HG02642 (cell line): ENCODE measurements around the gene PSAT1.

ENCODE experiments used
- ATAC-seq: cut with Tn5 transposase; IDR thresholded peaks from one replicate; pipeline ENCODE4 v1.9.1; 2021; ENCODE audit warnings: mild to moderate bottlenecking; ENCODE audit not compliant: unreplicated experiment, poor library complexity

Gene PSAT1

GRCh38 chr9:78314953-78315870, 18.3 kb downstream of the PSAT1 start:
- ATAC-seq, result no peak

DNA sequence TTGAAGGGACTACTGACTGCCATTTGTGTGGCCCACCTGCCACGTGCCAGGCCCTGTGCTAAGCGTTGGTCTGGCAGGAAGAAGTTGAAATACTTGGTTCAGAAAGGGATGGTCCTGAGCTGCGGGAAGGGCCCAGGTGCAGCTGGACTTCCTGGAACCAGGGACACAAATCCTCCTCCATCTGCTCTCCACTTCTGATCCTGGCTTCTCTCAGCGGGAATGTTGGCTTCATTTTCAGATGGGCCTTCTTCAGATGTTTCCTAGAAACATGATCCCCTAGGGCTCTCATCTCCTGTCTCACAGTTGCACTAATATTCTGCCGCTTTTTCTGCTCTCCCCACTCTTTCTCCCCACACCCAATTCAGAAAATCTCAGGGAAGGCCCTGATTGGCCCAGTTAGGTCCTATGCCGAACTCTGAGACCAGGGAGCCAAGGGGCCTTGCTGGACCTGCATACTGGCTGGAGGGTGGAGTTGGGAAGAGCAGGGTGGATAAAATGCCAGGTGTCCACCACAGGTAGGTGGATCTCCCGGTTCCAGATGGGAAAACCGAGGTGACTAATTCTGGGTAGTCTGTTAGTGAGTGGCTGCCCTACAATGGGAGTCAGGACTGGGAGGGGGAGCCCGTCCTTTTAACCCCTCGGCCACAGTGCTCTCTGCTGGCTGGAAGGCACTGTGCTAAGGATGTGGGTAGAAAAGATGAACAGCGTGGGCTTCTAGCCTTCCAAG, 19.4 kb downstream of the PSAT1 start:
- ATAC-seq, result no peak

GRCh38 chr9:78319197-78320029, 22.5 kb downstream of the PSAT1 start:
- no peak for ATAC-seq

GRCh38 chr9:78320030-78320693, 23.2 kb downstream of the PSAT1 start:
- no peak for ATAC-seq

- no peak for ATAC-seq
These were observed 24.1 kb downstream of the PSAT1 start for GRCh38 chr9:78320875-78321496.

DNA sequence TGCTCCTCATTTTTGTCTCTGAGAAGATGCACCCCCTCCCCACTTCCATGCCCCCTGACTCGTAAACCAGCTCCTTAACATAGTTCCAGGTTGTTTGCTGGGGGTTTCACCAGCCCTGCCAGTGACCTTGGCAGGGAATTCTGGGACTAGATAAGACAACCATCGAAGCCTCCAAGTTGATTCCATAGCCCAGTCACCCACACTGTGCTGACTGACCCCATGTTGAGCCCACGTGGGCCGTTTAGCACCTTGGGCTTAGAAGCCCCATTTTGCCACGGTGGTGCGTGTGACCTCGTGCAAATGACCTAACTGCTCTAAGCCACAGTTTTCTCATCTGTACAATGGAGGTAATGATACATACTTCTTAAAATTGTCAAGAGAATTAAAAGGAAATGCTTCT, 24.6 kb downstream of the PSAT1 start:
- ATAC-seq, result no peak

DNA sequence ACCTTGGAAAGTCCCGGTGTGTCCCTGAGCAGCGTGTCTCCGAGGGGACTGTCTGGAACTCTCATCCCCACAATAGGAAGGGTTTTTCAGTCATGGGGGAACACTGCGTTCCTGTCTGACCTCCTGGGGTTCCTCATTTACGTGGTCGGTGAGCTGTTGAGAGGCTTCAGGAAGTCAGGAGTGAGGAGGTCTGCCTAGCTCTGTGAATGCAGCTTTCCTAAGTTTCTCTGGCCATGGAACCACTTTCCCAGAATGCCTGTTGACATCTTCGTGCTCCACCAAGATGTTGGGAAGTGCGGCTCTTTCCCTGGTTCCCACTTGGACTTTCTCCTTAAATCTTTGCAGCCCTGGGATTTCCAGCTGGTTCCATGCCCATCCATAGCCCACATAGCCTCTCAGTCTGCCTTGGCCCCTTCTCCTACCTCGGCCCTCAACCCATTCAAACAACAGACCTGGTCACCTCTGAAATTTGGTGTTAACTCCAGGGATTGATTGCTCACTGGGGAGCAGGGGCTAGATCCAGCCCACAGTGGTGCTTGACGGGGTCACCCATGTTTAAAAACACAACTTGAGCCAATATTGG, 27.2 kb downstream of the PSAT1 start:
- ATAC-seq, result no peak

- no peak for ATAC-seq
These were observed 27.8 kb downstream of the PSAT1 start for GRCh38 chr9:78324682-78325081.

GRCh38 chr9:78325343-78325742, 28.4 kb downstream of the PSAT1 start:
- no peak for ATAC-seq

- no peak for ATAC-seq
These were observed 29.0 kb downstream of the PSAT1 start for GRCh38 chr9:78325846-78326360.

DNA sequence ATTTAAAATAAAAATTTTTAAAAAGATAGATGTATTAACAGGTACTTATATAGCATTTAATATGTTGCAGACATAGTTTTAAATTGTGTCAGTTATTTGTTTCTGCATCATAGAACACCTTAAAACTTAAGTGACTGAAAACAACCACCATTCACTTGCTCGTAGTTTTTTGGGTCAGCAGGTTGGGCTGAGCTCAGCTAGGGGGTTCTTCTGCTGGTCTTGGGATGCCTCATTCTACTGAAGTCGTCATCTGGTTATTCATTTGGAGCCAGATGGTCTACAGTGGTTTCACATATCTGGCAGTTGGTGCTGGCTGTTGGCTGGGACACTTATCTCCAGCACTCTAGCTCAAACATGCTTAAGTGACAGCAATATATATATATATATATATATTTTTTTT, 29.6 kb downstream of the PSAT1 start:
- no peak for ATAC-seq

DNA sequence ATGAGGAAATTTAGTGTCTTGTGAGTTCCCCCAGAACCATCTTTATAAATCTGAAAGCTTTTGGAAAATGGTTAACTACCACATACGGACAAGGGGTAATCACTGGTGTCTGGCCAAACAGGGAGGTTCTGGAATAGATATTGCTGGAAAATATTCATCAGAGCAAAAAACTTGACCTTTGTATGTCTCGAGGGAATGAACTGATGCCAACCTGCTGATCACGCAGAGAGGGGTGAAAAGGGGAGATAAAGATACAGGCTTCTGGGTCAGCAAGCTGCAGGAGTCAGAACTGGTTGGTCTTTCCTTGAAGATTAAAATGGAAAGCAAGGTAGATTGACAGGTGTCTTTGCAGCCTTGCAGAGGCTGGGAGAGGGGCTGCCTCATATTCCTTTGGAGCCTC, 35.5 kb downstream of the PSAT1 start:
- no peak for ATAC-seq

DNA sequence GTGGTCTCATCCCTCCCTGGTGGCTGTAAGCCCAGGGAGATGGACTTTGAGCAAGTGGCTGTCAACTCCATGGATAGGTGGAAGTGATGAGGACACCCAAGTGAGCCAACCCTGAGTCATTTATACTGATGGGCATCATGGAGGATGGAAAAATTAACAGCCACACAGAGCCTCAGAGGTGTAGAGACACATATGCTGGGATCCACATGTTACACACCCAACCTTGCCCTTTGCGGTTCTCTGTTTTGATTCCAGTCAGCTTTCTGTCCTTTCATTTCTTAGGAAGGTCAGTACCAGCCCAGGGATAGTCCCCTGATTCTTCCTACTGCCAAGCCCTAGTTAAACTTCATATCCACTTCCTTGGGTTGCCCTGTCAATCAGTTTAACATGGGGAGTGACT, 51.9 kb downstream of the PSAT1 start:
- ATAC-seq, result no peak

DNA sequence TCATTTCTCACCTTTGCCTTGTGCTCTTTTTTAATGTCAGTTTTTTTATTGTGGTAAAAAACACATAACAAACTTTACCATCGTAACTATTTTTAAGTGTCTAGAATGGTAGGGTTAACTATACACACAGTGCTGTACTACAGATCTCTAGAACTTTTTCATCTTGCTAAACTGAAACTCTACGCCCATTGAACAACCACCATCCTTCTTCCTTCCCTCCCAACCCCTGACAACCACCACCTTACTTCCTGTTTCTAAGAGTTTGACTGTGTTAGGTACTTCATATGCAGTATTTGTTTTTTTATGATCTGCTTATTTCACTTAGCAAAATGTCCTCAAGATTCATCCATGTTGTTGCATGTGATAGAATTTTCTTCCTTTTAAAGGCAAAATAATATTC, 54.9 kb downstream of the PSAT1 start:
- ATAC-seq, result no peak

GRCh38 chr9:78354324-78354973, 57.5 kb downstream of the PSAT1 start:
- ATAC-seq, result no peak

- ATAC-seq, result no peak
These were observed 58.1 kb downstream of the PSAT1 start for GRCh38 chr9:78354989-78355388.

- ATAC-seq, result no peak
These were observed 59.7 kb downstream of the PSAT1 start for GRCh38 chr9:78356634-78357033.

GRCh38 chr9:78357165-78357873, 60.4 kb downstream of the PSAT1 start:
- ATAC-seq, result peak; percentile 79
